GM12891 (cell line): ENCODE measurements around the gene DSTN.

Experiments used
- DNase-seq: peaks from one replicate; pipeline ENCODE4 v3.0.0; 2011; ENCODE audit warnings: low spot score; ENCODE audit not compliant: insufficient read length
- FAIRE-seq: peaks from 2 replicates; lab custom pipeline; 2011; peaks lifted over from hg19 to GRCh38; lab: Jason Lieb, UNC
- PAX5 ChIP-seq: IDR thresholded peaks from 2 replicates; pipeline ENCODE4 v1.6.1; 2011; ENCODE audit warnings: low read length, moderate library complexity, mild to moderate bottlenecking; ENCODE audit not compliant: insufficient read depth, severe bottlenecking
- POLR2A ChIP-seq: IDR thresholded peaks from 2 replicates; pipeline ENCODE4 v1.6.1; 2011; ENCODE audit warnings: low read depth, low read length, control low read depth
- POLR2AphosphoS5 ChIP-seq: IDR thresholded peaks from 2 replicates; pipeline ENCODE4 v1.6.1; 2011; ENCODE audit warnings: low read depth, low read length, control low read depth
- POU2F2 ChIP-seq: IDR thresholded peaks from 2 replicates; pipeline ENCODE4 v1.6.1; 2011; ENCODE audit warnings: low read depth, mild to moderate bottlenecking, control low read depth, low read length, moderate library complexity
- SPI1 ChIP-seq: IDR thresholded peaks from 2 replicates; pipeline ENCODE4 v1.6.1; 2011; ENCODE audit warnings: low read depth, low read length, control low read depth
- TAF1 ChIP-seq: IDR thresholded peaks from 2 replicates; pipeline ENCODE4 v1.6.1; 2011; ENCODE audit warnings: low read depth, low read length, control low read depth

The DSTN gene

GRCh38 chr20:17641993-17642392 is 72.1 kb downstream of the DSTN start:
- FAIRE-seq = no peak
- TF ChIP-seq POU2F2 (no peak), SPI1 (no peak), PAX5 (no peak)
- no peak for DNase-seq

- no peak for DNase-seq
- FAIRE-seq = no peak
- TF ChIP-seq SPI1 (no peak), PAX5 (no peak)
Measured at GRCh38 chr20:17642404-17643269, 72.8 kb downstream of the DSTN start.

DNA sequence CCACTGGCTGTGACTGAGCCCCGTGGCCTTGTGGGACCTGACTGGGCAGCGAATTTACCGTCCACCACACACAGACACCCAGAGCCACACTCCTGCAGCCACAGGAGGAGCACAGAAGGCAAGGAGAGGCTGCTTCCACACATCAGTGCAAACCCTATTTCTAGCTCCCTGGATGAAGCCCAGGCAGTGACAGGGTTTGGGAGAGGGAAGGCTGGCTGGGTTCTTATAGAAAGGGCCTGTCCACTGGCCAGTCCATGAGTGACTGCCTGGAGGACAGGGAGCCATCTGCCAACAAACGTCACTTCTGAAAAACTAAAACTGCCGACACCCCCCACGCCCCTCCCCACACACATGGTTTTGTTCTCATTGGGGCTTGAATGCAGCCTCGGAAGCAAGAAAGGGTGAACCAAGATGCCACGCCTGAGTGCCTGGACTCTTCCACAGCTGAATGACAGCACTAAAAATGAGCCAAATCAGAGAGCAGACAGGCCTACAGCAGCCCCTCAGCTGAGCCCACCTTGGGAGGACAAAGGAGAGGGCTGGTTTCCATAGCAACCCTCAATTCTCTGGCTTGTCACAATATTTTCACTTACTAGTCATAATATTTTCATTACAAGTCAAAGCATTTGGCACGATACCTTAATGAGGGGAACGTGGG is 73.8 kb downstream of the DSTN start:
- DNase-seq (no peak), FAIRE-seq (no peak)
- TF ChIP-seq PAX5 (no peak), SPI1 (no peak), POLR2A (no peak), TAF1 (no peak), POU2F2 (no peak), POLR2AphosphoS5 (no peak)

DNA sequence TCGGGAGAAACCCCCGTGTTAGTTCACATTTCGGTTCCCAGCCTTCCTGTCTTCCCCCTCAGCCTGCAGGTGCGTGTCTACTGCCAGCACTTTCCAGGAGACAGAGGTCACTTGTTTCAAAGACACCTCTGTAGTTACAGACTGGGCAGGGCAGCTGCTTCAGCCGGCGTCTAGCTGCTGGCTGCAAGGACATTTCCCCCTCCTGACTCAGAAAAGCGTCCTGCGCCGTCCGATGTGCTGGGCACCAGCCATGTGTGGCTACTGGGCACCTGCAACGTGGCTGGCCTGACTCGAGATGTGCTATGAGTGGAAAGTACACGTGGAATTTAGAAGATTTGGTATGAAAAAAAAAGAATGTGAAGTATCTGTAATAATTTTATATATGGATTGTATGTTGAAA is 74.6 kb downstream of the DSTN start:
- DNase-seq = no peak
- TF ChIP-seq TAF1 (no peak), SPI1 (no peak), PAX5 (no peak), POLR2A (no peak), POLR2AphosphoS5 (no peak), POU2F2 (no peak)
- no peak for FAIRE-seq

DNA sequence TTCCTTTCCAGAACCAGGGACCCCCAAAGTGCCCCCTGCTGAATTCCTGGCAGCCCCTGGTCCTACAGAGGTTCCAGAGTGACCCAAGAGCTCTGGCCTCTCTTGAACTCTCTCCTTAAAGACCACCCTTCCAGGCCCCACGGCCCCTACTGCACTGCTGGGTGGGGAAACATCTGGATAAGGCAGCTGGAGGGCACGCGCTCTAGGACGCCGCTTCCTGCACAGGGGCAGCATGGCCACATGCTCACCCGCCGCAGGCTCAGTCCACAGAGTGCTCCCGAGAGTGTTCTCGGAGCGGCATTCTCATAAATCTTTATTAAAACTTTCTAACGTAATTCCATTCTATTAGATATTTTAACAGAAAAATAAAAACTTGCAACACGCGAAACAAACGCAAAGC is 75.1 kb downstream of the DSTN start:
- no peak for DNase-seq
- FAIRE-seq = no peak
- TF ChIP-seq POLR2A (no peak), POLR2AphosphoS5 (no peak), PAX5 (no peak), SPI1 (no peak), TAF1 (no peak), POU2F2 (no peak)

GRCh38 chr20:17645546-17646208 is 75.8 kb downstream of the DSTN start:
- TF ChIP-seq POU2F2 (no peak), POLR2A (no peak), TAF1 (no peak), SPI1 (no peak), PAX5 (no peak), POLR2AphosphoS5 (no peak)
- FAIRE-seq = no peak
- no peak for DNase-seq

- FAIRE-seq = no peak
- DNase-seq = no peak
- TF ChIP-seq POLR2A (no peak), POU2F2 (no peak), POLR2AphosphoS5 (no peak), PAX5 (no peak), TAF1 (no peak), SPI1 (no peak)
Measured at GRCh38 chr20:17646209-17646960, 76.5 kb downstream of the DSTN start.

DNA sequence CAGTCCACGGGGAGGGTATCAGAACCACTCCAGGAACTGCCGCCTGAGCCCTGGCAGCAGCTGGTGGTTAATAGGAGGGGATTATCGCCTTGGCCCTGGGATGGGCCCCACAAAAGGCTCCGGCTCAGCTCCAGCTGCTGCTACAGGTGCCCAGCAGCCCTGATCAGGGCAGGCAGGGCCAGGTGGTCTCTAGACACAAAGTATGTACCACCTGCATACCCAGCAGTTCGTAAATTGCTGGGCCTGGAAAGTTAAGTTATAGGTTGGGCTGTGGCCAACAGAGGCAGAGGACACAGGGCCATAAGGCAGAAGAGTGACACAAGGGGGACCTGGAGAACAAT is 77.1 kb downstream of the DSTN start:
- FAIRE-seq (no peak), DNase-seq (no peak)
- no peak for TF ChIP-seq POLR2A
- TF ChIP-seq POU2F2 = no peak
- TF ChIP-seq SPI1 = no peak
- no peak for TF ChIP-seq PAX5
- no peak for TF ChIP-seq POLR2AphosphoS5
- TF ChIP-seq TAF1 = no peak
